Liver (tissue), 3 donors: ENCODE results near the gene ASPSCR1.

ENCODE experiments used
- JUND ChIP-seq, 2 donors: IDR thresholded peaks; 2 replicates each; pipeline ENCODE4 v1.6.1; 2016; ENCODE audit warnings: antibody characterized with exemption in 2 of 2
- RAD21 ChIP-seq, 2 donors: IDR thresholded peaks; 2 replicates each; pipeline ENCODE4 v1.6.1; 2016; ENCODE audit warnings: antibody characterized with exemption in 2 of 2, mild to moderate bottlenecking in 2 of 2
- YY1 ChIP-seq: IDR thresholded peaks from 2 replicates; pipeline ENCODE4 v1.6.1; 2016; ENCODE audit warnings: antibody characterized with exemption, mild to moderate bottlenecking
- TF ChIP-seq, protein P1 (sequence below): fragments of 150-350 bp; IDR thresholded peaks from 2 replicates; pipeline ENCODE4 v1.5.1; 2017; ENCODE audit warnings: improper control_type of control experiment, low read depth, low read length; ENCODE audit not compliant: missing input control
- TF ChIP-seq, protein P2 (sequence below): IDR thresholded peaks from 2 replicates; pipeline ENCODE4 v1.6.1; 2016; ENCODE audit warnings: antibody characterized with exemption
- TF ChIP-seq, protein P3 (sequence below): IDR thresholded peaks from 2 replicates; pipeline ENCODE4 v1.6.1; 2016; ENCODE audit warnings: antibody characterized with exemption, mild to moderate bottlenecking
- donor health status: healthy.
- donor health status: healthy.

DNA sequence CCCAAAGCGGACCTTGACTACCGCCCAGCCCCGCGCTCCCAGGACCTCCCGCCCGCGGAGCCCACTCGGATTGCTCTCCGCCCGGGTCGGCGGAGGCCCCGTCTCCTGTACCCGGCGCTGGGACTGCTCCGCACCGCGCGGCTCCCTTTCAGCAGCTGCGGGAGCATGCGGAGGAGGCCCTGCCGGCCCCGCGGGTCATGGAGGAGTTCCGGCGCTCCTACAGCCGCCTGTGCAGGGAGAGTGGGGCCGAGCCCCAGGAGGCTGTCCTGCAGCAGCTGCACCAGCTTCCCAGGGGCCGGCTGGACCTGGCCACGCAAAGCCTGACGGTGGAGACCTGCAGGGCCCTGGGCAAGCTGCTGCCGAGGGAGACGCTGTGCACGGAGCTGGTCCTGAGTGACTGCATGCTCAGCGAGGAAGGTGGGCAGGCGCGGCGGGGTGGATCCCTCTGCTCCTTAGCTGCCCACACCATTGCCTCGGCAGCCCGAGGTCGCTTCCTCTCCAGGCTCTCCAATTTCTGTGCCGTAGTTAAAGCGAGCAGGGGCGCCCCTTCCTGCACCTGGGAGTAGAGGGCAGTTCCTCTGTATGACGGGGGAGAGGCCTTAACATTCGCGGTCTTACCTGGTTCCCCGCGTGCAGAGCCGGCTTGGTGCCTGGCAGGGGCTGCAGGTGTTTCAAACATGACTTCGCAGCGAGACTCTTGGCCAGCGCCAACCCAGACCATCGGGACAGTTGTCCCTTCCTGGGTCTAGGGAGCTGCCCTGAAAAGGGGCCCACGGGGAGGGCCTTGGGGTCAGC is 46.2 kb downstream of the ASPSCR1 start:
- TF ChIP-seq JUND (IDR thresholded peaks at IDR 0.05) (no peak), YY1 (no peak), RAD21 (IDR thresholded peaks at IDR 0.05) (no peak)
- TF ChIP-seq, protein P1, sequence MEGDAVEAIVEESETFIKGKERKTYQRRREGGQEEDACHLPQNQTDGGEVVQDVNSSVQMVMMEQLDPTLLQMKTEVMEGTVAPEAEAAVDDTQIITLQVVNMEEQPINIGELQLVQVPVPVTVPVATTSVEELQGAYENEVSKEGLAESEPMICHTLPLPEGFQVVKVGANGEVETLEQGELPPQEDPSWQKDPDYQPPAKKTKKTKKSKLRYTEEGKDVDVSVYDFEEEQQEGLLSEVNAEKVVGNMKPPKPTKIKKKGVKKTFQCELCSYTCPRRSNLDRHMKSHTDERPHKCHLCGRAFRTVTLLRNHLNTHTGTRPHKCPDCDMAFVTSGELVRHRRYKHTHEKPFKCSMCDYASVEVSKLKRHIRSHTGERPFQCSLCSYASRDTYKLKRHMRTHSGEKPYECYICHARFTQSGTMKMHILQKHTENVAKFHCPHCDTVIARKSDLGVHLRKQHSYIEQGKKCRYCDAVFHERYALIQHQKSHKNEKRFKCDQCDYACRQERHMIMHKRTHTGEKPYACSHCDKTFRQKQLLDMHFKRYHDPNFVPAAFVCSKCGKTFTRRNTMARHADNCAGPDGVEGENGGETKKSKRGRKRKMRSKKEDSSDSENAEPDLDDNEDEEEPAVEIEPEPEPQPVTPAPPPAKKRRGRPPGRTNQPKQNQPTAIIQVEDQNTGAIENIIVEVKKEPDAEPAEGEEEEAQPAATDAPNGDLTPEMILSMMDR, result no peak
- TF ChIP-seq, protein P2, sequence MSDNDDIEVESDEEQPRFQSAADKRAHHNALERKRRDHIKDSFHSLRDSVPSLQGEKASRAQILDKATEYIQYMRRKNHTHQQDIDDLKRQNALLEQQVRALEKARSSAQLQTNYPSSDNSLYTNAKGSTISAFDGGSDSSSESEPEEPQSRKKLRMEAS, result no peak
- TF ChIP-seq, protein P3, sequence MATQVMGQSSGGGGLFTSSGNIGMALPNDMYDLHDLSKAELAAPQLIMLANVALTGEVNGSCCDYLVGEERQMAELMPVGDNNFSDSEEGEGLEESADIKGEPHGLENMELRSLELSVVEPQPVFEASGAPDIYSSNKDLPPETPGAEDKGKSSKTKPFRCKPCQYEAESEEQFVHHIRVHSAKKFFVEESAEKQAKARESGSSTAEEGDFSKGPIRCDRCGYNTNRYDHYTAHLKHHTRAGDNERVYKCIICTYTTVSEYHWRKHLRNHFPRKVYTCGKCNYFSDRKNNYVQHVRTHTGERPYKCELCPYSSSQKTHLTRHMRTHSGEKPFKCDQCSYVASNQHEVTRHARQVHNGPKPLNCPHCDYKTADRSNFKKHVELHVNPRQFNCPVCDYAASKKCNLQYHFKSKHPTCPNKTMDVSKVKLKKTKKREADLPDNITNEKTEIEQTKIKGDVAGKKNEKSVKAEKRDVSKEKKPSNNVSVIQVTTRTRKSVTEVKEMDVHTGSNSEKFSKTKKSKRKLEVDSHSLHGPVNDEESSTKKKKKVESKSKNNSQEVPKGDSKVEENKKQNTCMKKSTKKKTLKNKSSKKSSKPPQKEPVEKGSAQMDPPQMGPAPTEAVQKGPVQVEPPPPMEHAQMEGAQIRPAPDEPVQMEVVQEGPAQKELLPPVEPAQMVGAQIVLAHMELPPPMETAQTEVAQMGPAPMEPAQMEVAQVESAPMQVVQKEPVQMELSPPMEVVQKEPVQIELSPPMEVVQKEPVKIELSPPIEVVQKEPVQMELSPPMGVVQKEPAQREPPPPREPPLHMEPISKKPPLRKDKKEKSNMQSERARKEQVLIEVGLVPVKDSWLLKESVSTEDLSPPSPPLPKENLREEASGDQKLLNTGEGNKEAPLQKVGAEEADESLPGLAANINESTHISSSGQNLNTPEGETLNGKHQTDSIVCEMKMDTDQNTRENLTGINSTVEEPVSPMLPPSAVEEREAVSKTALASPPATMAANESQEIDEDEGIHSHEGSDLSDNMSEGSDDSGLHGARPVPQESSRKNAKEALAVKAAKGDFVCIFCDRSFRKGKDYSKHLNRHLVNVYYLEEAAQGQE, result no peak
